GM21717 (cell line): Measurements from ENCODE around the gene FBF1.
A peak's percentile ranks its signal among the peaks of the same experiment; 100 is the strongest.

Experiments
- ATAC-seq: cut with Tn5 transposase; IDR thresholded peaks from one replicate; pipeline ENCODE4 v1.9.1; 2021; ENCODE audit warnings: mild to moderate bottlenecking, moderate library complexity; ENCODE audit not compliant: unreplicated experiment

The FBF1 gene

DNA sequence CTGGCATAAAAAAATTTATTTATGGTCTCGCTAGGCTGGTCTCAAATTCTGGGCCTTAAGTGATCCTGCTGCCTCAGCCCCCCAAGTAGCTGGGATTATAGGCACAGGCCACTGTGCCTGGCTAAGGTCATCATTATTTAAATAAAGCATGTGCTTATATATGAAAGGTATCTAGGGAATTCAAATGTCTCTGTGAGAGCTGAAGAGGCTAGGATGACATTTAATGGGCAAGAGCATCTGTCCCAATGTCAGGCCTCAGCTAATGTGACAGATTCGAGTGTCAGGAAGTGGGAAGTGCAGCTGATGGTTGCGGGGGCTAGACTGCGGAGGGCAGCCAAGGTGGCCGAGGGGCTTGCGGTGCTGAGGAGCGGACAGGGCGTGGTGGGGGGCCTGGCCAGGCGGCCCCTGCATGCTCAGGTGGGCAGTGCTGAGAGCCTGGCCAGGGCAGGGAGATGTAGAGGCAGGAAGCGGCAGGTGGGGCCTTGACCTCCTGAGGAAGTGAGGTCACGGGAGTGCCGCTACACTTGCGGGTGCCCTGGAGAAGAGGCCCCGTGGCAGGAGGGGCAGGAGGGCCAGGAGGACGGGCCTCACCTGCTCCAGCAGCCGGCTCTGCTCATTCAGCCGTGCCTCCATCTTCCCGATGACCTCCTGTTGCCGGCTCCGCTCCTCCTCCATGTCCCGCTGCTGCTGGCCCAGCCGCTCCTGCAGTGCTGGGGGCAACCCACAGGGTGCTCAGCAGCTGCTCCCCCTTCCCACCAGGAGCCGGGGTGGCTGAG lies 23.5 kb downstream of the FBF1 start:
- ATAC-seq: no peak

DNA sequence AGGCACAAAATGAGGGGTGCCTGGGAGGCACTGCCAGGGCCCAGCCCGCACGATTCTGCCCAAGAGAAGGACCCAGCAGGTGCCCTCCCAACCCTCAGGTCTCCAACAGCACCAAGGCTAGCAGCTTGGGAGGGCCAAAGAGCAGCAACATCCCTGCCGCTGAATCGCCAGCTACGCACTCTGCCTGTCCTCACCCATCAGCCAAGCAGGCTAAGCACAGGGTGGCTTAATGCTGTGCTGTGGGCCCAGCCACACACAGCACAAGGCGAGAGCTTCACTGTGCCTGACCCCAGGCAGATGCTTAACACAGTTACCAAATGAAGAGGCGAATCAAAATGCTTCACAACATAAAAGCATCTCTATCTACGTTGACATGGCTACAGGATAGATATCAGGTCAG lies 25.6 kb downstream of the FBF1 start:
- ATAC-seq: no peak

DNA sequence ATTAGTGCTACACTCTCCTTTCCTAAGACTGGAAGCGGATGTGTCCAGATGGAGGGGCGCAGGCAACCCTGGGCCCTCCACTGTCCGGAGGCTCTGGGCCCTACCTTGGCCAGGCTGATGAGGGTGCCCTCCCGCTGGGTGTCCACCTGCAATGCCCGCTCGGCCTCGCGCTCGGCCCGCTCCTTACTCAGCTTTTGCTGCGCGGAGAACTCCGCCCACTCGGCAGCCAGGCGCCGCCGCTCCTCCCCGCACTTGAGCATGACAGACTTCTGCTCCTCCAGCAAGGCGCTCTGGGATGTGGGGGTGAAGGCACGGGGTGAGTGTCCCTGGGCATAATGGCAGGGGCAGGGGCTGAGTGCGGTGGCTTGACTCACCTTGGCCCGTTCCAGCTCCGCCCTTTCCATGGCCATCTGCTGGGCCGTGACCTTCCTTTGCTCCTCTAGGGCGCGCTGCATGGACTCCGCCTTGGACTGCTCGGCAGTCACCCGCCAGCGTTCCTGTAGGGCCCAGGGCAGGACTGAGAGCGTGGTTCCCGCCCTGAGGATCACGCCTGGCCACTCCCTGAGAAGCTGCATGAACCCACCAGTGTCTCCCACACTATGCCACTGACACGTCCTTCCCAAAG lies 26.1 kb downstream of the FBF1 start:
- ATAC-seq: no peak

DNA sequence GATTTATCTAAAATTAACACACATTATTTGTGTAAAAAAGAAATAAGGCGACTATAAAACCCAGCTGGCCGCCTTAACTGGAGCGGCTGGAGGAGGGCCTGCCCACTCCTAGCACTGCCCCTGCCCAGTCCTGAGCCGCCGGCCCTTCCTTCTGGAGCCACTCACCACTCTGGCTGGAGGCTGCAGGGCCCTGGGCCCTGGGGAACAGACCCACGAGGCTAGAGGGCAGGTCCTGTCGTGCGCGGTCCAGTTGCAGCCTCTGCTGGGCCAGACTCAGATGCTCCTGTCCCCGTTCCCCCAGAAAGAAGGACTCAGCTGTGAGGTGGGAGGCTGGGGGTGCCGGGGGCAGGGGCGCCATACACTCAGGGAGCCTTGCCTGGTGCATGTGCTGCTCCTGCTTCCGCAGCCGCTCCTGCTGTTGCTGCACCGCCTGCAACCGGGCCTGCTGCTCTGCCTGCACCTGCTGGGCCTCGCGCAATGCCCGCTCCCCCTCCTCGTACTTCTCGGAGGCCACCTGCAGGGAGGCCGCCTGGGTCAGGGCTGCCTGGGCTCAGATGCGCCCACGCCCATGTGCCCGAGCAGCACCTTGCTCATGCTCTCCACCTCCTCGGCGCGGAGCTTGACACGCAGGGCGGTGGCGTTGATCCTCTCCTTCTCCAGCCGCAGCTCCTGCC lies 27.2 kb downstream of the FBF1 start:
- no peak for ATAC-seq

DNA sequence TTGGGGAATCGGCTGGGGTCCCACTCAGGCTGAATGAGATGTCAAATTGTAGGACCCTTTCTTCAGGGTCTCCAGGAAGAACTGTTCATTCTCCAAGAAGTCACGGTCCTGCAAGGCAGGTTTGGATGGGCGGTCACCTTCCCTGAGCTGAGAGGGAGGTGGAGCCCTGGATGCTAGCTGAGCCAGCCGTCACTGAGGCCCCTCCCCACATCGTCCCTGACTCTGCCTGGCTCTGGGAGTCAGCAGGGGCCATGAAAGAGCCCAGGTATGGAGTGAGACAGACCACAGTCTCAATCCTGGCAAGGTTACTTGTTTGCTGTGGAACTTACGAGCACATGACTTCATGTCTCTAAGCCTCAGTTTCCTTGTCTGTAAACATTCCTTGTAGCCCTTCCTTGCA lies 30.1 kb downstream of the FBF1 start:
- ATAC-seq: no peak

DNA sequence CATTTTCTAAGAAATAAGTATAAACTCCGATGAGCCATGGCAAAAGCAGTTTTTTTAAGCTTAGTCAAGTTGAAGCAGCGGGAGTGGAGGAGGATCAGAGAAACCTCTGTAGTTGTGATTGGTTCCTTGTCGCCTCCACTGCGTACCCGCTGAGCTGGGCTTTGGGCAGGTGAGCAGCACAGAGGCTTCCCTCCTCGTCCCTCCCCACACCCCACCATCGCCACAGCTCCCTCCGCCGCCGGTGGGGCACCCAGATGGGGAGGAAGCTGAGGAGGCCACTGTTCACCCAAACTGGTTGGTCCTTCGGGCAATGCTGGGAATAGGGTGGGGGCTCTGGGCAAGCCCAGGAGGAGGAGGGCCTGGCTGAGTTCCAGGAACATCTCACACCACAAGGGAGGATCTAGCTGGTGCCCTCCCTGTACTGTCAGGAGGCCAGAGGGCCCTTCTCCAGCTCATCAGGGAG lies 31.0 kb downstream of the FBF1 start:
- ATAC-seq: no peak

DNA sequence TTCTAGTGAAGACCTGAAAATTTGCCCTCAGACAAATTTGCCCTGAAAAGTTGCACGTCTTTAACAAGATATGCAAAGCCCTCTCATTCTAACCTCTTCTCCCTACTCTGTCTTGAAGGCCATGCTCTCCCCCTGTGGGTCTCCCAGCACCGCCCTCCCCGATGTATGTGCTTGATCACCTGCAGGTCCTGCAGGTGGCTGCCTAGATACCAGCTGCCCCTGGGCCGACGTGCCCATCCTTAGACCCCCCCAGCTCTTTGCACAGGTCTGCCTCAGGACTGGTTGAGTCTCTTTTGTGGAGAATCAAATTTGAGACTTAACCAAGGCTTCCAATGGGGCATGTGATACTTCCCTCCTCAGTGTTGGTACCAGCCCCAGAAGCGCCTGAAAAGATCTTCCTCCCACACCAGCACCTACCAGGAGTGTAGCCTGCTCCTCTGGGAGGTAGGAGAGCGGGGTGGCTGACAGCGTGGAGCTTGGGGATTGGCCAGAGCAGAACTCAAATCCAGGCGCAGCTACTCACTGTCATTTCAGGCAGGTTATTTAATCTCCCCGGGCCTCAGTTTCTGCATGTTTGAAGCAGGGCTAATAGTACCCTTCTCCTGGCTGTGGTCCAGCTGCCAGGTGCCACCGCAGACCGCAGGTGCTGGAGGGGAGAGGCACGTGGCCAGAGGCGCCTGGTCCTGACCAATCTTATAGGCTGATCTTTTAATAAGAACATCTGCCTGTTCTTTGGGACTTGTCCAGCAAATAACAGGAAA lies 31.6 kb downstream of the FBF1 start:
- ATAC-seq: no peak

DNA sequence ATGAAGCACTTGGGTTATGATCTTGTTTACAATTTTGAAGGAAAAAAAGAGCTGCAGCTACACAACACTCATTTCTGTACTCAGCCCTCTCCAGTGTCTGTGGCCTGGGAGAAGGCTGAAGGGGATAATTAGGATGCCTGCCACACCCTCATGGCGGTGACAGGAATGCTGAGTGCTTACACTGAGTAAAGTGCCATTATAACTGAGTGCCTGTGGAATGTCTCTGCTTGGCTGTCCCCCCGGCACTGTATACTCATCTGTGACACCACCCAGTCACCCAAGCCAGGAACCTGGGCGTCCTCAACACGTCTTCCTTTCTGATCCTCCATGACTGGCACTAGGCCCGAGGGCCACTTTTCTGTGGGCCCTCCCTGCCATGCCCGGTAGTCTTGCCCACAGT lies 32.6 kb downstream of the FBF1 start:
- no peak for ATAC-seq

DNA sequence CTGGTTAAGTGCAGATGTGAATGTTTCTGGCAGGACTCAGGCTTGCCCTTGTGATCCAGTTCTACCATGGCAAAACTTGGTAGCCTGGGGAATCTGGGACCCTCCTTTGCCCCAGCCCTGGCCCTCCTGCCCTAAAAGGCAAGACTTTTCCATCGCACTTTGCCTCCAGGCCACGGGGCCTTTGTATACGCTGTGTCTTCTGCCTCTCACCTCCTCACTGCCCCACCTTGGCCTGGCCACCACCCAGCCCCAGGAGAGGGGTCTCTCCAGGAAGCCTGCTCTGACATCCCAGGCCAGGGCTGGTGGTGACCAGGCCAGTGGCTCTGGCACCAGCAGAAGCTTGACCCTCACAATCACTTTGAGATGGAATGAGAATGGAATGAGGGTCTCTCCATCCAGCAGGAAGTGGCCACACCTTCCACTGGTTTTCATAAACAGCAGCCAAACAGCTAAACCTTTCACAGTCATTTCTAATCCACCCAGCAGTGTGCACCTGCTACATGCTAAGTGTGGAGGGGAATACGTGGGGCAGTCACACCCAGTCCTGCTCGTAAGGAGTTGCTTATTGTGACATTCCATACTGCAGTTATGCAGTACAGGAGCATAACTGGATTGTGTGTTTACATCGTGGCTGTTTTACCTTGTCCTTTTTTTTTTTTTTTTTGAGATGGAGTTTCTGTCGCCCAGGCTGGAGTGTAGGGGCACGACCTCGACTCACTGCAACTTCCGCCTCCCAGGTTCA lies 34.5 kb downstream of the FBF1 start:
- ATAC-seq: no peak

DNA sequence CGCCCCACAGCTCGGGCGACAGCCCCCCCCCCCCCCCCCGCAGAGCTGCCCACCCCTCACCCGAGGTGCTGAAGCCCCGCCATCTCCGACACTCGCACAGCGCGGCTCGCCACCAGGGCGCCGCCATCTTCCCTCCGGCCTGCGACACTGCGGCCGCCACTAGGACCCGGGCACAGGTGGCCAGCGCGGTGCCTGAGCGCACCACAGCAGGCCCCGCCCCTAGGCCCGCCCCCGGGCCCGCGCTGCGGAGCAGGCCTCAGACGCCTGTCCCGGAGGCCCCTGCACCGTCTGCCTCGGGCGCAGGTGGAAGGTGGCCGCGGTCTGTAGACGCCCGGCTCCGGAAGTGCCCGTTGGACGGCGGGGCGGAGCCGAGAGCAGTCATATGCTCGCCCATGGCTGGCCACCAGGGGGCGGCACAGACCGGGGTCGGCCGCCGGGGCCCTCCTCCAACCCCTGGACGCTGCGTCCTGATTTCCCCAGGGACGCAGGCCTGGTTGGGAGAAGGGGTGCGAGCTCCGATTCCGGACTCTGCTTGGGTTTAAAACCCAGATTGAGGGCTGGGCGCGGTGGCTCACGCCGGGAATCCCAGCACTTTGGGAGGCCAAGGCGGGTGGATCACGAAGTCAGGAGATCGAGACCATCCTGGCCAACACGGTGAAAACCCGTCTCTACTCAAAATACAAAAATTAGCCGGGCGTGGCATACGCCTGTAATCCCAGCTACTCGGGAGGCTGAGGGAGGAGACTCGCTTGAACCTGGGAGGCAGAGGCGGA lies 35.9 kb downstream of the FBF1 start, which contains the start of gene MRPL38:
Gene MRPL38, minus strand, starts transcription at position 136 of the 773 bp plus-strand sequence. Its CDS starts 9 bp downstream, at position 127.
- peak; percentile 87 for ATAC-seq

DNA sequence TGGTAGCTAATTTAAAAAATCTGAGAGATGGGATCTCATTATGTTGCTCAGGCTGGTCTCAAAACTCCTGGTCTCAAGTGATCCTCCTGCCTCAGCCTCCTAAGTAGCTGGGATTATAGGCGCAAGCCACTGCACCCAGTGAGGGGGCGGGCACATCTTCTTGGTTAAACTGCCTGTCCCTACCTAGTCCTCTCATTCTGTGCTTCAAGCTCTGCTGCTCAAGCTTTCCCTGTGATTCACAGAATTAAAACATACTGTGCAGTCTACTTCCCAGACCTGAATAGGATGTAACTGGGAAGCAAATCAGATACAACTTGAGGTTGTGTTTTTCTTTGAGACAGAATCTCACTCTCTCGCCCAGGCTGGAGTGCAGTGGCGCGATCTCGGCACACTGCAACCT lies 38.4 kb downstream of the FBF1 start:
- ATAC-seq: no peak

DNA sequence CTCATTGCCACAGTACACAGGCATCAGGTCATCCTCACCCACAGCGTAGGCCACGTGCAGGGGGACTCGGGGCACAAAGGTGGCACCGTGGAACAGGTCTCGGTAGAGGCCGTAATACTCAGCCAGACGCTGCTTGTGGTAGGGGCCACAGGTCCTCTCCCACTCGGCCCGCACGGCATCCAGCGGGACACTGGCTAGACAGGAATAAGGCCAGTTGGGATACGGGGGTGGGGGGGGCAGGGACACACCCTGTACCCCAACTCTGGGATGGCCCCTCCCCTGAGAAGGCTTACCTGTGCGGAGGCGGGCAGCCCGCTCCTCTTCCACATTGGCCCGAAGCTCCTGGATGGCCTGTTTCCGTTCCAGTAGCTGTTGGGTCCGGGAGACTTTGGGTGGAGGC lies 39.1 kb downstream of the FBF1 start:
- no peak for ATAC-seq

DNA sequence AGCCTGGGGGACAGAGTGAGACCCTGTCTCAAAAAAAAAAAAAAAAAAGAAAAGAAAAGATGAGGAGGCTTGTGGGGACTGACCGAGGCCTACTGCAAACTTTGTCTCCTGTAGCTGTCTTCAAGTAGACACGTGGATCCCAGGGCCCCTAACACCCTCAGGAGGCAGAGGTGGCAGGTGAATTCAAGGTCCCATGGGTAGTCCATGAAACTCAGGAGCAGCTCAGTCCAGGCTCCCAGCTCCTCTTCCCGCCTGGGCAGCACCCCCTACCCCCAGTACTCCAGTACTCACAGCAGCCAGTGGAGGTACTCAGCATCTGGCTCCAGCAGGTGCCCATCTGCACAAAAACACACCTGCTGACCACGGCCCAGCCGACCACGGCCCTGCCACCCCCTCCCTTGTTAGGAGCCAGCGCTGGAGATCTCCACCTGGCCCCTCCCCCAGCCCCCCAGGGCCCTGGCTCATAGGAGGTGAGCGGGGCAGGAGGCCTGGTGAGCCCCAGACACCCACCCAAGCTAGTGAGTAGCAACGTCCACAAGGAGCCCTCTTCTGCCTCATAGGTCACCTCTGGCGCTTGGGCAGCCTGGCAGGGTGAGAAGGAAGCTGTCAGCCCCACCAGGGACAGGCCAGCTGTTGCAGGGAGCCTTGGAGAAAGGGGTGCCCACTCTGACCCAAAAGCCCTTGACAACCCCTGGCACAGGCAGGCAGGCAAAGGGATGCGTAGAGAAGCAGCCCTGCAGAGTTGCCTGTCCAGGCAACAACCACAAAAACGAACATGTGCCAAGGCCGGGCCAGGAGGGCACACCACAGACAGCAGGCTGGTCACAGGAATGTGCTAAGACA lies 39.9 kb downstream of the FBF1 start:
- ATAC-seq: no peak

DNA sequence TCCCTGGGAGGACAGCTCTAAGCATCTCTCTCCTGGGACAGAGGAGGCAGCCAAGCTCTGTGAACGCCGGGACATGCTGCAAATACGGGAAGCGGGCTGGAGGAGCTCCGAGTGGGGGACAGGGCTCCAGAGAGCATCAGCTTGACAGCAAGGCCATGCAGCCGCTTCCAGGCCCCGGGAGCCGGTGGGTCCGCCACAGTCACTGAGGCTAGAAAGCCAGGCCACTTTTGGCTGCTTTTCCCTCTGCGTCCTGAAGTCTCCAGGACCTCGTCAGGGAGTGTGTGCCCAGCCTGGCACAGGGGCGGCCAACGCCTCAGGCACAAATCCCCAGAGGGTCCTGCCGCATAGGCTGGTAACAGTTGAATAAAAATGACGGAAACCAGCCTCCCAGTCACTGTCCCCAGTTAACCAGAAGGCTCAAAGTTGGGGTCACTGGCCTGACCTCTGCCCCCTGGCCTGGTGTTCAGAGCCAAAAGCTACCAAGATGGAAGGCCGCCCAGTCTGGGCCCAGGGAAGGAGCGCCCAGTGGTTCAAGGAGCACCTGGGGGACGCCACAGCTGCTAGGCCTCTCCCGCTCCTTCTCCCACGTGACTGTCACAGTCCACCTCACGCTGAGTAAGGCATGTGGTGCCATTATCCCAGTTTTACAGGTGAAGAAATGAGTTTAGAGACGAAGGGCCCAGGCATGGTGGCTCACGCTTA lies 40.9 kb downstream of the FBF1 start:
- no peak for ATAC-seq

DNA sequence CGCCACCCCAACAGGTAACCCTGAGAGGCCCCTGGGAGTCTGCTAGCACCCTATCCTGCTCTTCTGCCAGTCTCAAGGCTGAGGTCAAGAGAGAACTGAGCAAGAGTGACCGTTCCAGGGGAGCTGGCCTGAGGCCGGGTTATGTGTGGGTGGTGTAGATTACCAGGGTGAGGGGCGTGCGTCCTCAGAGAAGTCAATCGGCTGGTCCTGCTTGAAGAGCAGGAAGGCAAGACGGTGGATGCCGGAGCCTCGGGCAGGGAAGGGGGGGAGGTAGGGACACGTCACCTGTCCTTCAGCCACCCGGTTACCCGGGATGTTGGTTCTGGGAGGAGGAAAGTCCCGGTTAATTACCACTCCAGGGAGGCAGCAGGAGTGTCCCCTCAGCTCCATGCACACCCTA lies 41.5 kb downstream of the FBF1 start:
- no peak for ATAC-seq

DNA sequence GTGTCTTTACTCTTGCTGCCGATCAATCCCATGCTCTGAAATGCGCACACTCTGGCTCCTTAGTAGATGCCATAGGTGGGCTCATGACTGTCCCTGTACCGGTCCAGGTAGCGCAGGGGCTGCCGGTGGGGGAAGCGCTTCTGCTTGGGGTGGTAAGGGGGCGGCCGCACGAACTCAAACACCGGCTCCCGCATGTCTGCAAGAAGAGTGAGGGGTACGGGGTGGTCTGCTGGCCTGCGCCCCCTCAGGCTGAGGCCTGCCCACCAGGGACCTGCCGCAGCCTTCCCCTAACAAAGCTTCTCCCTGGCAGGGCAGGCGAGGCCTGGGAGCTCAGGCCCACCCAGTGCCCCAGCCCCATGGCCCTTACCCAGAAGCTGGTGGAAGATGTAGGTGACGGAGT lies 42.1 kb downstream of the FBF1 start:
- no peak for ATAC-seq

DNA sequence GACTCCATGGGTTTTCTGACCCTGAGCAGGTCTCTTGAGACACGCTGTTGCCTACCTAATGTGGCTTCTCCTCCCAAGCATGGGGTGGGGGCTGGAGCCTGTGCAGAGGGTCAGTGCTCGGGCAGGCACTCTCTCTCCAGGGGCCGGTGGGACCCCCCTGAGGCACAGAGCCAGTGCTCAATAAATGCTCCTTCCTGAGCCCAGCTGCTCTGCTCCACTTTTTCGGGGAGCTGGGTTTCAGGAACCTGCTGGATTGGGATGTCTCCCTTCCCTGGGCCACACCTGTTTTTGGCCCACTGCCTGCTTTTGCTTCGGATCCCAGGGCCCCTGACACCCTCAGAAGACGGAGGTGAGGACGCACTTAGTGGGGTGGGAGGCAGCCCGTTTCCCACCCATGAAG lies 42.8 kb downstream of the FBF1 start:
- no peak for ATAC-seq
